HG03520 (cell line): ENCODE measurements around the gene GOLM1.
A peak's percentile ranks its signal among the peaks of the same experiment; 100 is the strongest.
"Not testable (repeated sequence)": the region's sequence is repeated elsewhere in the genome, so short reads cannot be mapped to it uniquely, and the experiment has no call there.

Source experiments
- ATAC-seq: cut with Tn5 transposase; IDR thresholded peaks from one replicate; pipeline ENCODE4 v1.9.1; 2021; ENCODE audit warnings: mild to moderate bottlenecking, moderate library complexity; ENCODE audit not compliant: unreplicated experiment

The GOLM1 gene, protein sequence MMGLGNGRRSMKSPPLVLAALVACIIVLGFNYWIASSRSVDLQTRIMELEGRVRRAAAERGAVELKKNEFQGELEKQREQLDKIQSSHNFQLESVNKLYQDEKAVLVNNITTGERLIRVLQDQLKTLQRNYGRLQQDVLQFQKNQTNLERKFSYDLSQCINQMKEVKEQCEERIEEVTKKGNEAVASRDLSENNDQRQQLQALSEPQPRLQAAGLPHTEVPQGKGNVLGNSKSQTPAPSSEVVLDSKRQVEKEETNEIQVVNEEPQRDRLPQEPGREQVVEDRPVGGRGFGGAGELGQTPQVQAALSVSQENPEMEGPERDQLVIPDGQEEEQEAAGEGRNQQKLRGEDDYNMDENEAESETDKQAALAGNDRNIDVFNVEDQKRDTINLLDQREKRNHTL

DNA sequence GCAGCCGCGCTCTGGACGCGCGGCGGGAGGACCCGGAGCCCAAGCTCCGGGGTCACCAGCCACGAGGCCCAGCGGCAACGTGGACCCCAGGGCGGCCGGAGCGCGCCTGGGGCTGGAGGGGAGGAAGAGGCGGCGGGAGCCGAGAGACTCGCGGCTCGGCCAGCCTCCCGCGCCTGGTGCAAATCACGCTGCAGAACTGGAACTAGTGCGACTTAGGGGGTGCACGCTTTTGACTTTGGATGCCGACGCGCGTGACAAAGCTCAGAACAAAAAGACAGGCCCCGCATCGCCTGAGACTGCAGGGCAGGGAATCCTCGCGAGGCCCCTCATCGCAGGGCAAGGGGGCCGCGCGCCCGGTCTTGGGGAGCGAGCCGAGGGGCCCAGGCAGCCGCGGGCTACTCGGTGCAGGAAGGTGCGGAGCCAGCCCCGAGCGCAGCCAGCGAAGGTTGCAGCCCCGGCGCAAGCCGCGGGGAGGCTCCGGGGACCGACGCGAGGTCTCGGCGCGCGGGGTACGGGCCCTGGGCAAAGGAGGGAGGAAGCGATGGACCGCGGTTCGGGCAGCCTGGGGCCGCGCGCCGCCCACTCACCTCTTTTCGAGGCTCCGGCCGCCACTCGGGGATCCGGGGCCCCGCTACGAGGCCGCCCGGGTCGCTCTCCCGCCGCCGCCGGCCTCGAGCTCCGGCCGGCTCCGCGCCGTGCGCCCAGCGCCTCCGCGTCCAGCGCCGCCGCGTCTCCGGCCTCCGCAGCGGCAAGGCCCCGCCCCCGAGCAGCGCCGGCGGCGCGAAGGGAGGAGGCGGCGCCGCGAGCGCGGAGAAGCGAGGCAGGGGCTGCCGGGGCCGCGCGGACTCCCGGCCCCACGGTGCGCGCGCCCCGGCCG is at the start of gene GOLM1:
Gene GOLM1 (minus strand): TSS at position 735 of the 877 bp plus-strand sequence. CDS start 20,238 bp downstream, outside the sequence.
- ATAC-seq = peak; percentile 71

DNA sequence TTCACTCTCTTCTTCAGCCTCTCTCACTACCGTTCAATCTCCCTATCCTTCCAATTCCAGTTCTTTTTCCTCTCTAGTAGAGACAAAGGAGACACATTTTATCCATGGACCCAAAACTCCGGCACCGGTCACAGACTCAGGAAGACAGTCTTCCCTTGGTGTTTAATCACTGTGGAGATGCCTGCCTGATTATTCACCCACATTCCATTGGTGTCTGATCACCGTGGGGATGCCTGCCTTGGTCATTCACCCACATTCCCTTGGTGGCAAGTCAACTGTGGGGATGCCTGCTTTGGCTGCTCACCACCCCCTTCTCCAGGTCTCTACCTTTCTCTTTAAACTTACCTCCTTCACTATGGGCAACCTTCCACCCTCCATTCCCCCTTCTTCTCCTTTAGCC is 47.3 kb upstream of the GOLM1 start:
- ATAC-seq = not testable (repeated sequence)

DNA sequence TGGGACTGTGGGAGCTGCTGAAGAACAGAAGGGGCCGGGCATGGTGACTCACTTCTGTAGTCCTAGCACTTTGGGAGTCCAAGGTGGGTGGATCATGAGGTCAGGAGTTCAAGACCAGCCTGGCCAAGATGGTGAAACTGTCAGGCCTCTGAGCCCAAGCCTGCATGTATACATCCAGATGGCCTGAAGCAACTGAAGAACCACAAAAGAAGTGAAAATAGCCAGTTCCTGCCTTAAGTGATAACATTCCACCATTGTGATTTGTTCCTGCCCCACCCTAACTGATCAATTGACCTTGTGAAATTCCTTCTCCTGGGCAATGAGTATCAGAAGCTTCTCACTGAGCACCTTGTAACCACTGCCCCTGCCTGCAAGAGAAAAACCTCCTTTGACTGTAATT is 46.6 kb upstream of the GOLM1 start:
- ATAC-seq = not testable (repeated sequence)

DNA sequence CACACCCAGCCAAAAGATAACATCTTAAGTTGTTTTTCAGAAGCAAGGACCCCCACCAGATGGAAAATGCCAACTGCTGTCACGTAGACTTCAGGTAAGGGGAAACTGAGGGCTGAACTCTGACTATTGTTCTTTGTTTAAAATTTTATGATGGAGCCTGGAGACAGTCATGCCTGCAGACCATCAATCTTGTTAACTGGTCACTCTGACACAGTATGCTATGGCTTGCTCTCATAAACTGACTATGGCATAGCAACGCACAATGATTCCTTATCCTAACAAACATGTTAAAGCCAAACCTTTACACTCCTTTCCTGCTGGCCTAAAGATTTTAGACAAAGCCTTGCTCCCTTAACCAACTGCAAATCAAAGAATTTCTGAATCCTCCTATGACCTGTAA is 43.6 kb upstream of the GOLM1 start:
- ATAC-seq = no peak

DNA sequence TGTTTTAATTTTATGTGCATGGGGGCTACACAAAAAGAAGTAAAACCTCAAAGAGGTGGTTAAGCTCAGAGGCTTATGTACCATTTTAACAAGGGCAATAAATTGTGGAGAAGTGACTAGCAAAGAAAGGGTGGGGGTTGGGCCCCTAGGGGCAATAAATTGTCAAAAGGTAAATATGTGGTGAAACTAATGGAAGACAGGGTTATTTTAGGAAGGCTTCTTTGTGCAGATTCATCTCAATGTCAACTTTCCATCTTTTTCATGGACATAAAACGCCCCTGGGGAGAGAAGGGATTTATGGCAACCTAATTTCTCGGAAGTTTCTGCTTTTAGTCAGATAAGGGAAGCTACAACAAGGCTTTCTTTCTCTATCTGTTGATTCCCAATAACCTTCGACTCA is 42.5 kb upstream of the GOLM1 start:
- ATAC-seq = no peak

DNA sequence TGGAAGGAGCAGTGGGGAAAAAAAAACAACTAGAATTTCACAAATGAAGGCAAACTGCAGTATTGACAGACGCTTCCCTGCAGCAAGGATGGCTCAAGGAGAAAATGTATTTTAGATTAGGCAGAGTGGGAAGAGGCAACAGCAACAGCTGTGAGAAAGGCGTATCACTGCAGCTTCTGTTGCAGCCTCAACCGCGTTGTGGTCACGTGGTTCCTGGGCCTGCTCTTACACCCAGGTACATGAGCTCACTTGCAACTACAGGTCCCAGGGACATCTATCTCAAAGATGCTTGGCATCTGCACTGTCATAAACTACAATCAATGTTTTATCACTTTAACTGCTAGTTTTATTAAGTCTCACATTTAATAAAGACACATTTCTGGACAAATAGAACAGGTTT is 36.0 kb upstream of the GOLM1 start:
- ATAC-seq = no peak

DNA sequence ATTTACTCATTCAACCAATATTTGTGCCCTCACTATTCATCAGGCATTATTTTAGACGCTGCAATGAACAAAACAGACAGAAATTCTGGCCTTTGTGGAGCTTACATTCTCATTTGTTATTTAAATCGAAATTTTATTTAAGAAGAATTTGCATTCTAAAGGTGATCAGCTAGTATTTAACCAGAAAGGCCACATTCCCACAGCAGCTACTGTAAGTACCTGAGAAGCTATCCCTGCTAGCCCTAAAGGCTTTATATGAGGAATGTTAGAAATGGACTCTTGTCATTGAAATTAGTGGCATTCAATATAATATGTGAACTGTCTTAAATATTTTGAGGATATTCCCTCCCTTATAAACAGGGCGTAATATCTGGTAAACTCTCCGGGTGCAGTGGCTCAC is 35.0 kb upstream of the GOLM1 start:
- ATAC-seq = no peak

DNA sequence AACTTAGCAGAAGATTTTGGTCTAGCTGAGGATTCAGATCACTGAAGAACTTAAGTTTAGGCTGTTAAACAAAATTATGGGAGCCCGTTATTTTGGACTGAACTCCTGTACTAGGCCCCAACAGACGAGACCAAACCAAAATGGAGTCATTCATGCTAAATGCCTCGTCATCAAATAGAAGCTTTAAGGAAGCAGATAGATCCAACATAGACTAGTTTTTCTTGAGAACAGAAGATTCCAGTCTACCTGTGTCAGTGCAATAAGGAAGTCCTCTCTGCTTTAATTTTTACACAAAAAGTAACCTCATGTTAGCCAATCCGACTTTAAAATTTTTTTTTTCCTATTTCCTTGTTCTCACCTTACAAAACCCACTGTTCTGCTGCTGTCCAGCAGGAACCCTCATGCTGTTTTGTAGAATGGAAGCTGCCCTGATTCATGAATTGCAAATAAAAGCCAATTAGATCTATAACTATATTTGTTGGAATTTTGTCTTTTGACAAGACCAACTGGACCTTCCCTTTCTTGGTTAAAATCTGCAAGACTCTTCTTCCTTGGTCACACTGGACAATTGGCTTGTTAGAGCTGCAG is 29.0 kb upstream of the GOLM1 start:
- no peak for ATAC-seq

DNA sequence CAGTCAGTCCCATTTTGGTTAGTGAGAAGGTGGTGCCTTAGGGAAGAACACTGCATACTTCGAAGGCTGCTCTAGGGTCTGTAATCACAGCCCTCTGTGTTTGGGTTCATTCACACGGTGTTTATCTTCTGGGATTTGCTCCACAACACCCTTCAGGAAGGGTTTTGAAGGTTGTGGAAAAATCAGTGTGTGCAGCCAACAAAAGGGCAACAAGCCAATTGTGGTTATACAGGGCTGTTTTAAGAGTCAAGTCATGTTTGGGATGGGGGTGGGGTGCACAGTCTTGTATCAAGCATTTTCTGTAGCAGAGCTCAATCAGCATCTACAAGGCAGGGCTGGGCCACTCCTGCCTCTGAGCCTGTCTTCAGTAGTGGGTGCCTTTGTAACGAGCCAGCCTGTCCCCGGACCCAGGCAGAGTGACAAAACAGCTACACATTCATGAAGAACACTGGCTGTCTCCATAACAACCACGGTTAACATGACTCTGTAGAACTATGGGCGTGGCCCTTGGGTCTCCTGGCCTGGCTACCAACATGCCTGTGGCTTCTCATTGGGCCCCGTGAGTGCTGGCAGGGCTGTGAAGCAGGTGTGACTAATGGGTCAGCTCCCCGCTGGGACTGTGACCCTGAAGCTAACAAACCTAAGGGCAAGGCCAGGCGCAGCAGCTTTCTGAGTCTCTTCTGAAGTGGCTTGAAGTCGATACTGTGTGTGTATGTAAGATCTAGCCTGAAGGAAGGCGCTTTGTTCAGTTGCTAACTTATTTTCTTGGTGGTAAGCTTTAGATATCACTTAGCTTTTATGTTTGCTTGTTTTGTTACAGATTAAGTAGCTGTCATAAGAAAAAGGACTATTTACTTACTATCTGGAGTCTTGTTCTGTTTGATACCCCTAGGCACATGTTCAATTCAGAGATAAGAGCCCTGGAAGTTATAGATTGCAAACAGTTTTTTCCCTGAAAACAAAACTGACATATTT is 27.9 kb upstream of the GOLM1 start:
- ATAC-seq = no peak

DNA sequence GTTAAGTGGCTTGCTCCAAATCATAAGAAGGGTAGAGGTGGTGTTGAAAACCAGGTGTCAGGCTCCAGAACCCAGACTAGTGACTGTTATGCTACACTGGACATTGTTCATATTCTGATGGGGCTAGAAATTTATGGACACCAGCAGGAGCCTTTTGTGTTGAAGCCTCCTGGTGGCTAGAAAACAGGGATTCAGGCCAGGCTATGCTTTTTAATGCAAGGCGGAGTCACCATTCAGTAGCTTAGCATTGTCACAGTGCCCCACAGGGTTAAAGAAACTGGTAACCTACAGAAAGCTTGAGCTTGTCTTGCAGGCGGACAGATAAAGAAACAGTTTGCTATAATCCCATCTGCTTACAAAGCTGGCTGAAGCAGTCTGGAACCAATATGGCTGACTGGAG is 23.0 kb upstream of the GOLM1 start:
- no peak for ATAC-seq

DNA sequence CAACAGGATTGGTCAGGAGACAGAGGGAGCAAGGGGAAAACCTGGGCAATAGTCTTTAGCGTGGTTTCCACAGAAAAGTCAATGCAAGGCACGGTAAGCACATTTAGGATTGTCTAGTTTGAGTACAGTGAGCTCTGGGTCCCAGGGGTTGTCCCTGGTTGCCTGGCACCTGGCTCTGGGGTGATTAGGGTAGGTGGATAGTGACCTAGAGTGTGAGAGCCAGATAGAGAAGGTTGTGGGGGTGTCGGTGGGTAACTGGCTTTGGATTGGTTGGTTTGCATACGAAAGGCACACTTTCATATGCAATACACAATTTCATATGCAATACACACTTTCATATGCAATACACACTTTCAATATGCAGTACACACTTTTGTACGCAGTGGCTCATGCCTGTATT is 20.1 kb upstream of the GOLM1 start:
- no peak for ATAC-seq

DNA sequence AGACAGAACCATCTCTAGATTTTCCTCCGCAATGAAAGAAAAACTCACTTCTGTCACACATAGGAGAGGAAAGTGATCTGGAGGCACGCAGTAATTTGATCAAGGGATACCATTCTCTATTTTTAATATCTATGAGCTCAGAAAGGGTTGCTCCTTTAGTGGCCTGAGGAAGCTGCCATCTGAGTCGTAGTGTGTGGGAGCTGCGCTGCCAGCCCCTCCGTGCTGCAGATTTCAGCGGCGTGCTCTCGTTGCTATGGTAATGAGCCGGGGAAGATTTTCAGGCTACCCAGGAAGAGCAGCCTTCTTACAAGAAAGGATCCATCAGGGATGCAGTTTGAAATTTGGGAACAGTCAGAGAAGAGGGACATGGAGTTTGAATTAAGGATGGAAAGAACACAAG is 17.1 kb upstream of the GOLM1 start:
- ATAC-seq = no peak

DNA sequence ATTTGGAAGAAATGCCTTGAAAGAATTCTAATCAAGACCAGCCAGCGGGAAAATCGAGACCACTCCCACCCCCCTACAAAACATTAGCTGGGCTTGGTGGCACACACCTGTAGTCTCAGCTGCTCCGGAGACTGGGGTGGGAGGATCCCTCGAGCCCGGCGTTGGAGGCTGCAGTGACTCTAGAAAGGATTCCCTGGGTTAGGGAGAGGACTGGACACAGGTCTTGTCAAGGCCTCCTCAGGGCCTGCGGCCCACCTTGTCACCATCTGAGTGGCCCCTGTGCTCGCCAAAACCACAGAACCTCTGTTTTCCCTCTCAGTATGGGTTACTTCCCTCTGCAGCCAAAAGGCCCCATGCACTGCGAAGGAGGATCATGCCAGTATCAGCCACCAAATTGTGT is 16.5 kb upstream of the GOLM1 start:
- ATAC-seq = no peak

DNA sequence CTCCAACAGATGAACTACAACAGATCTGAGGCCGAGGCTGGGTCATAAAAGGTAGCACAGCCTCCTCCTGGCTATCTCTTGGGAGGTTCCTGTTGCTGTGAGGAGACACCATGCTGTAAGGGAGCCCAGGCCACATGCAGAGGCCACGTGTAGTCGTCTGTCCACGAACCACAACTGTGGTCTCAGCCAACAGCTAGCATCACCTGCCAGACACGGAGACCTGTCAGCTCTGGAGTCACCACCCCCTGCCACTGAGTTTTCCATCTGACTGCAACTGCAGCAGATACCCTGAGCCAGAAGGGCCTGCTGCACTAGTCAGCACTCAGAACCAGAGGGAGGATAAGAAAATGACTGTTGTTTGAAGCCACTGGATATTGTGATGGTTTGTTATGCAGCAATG is 12.7 kb upstream of the GOLM1 start:
- ATAC-seq = no peak

DNA sequence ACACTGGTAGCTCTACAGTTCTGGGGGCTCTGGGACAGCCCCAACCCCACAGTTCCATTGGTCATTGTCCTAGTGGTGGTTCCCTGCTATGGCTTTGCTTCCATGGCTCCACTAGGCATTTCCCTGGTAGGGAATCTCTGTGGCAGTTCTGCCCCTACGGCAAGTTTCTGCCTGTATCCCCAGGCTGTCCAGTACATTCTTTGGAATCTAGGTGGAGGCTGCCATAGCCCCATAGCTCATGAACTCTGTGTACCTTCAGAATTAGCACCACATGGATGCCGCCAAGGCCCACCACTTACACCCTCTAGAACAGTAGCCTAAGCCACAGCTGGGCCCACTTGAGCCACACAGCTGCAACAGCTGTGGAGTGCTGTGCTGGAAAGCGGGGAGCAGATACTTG is 3.3 kb upstream of the GOLM1 start:
- no peak for ATAC-seq

DNA sequence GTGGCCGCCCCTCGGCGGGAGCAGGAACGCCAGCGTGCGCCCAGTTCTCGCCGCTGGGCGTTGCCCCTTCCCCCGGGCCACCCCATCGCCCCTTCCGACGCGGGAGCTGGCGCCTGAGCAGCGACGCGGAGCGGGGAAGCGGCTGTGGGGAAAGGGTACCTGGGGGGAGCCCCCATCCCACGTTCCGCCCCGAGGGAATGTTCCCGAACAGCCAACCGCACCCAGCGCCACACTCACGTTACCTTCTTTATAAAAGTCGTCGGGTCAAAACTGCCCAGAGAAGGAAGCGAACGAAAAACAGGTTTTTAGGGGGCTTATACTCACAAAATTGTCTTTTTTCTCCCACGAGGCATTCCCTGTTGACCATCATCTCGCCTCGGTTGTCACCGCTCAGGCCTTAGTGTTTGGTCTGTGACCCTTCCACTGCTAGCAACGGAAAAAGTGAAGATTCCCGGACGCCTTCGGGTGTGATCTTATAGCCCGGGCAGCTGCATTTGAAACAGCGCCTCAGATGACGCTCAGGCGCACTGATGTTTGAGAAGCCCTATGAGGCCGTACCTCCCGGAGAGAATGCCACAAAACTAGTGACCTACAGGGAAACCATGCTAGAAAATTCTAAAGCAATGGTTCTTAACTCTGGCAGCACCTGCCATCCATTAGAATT is 475 bp upstream of the GOLM1 start:
- no peak for ATAC-seq

DNA sequence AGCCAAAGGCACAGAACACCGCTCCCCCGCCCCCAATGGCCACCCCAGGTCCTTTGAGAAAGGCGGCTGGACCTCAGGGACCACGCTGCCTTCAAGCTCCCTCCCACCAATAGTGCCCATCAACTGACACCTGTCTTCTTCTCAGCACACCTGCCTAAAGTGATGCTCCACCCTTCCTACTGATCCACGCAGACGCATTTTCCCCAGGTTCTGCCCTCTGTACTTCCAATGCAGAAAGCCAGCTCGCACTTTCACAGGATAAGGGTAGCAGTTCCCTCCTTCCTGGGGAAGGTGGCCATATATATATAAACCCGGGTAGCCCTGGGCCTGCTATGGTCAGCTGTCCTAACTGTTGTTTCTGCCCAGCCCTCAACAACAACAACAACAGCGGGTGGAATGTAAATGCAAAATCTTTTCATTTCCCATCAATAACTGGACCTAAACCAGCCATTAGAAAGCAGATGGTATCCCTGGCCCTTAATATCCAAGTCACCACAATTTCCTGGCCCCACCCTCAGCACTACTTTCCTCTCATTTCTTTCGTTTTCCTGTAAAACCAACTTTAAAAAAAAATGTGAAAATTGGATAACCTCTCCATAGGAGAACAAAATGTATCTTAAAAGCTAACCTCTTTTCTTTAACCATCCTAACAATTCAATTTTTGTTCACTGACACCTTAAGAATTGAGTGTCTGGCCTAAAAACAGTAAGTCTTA is 1.7 kb downstream of the GOLM1 start:
- no peak for ATAC-seq

DNA sequence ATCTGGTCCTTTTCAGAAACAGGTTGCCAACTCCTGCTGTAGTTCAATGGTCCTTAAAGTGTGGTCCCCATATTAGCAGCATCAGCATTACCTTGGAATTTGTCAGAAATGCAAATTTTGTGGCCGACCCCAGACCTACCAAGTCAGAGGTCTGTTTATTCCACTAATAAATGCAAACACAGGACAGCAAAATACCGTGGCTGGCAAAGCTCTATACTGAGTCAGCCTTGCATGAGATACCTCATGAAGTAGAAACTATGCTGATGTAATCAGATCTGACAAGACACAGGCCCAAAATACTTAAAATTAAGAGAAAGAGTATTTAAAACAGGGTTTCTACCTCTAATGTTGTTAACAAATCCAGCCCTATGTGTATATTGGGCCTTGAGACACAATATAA is 3.0 kb downstream of the GOLM1 start:
- no peak for ATAC-seq

DNA sequence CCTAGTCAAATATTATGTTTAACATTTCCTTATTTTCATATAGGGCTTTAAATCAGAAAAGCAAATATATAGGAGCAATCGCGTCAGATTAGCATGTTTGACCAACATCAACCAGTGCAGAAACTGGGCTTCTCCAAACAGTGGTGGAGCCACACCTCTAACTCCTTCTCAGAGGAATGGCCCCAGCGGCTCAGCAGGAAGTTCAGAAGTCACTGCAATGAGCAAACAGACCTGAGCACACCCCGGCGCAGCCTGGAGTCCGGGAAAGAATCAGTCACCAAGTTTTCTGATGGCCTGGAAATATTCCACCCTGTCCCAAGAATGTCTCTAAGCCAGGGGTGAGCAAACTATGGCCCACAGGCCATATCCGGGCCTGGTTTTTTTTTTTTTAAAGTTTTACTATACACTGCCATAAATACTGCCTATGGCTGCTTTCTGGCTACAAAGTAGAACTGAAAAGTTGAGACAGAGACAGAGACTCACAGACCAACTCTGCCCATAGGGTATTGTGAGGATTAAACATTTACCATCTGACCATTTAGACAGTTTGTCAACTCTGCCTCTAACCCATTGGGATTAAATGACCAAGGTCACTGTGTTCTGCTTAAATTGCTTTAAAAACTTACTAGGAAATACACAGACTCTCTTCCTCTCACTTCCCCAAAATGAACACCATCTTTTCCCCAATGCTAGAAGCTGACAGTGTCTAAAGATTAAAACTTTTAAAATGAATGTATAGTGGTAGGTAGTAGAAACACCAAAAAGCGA is 5.4 kb downstream of the GOLM1 start:
- no peak for ATAC-seq
